Measurements from ENCODE around the gene TIMM10B. TPM values are rescaled to one million over a fixed set of nuclear protein-coding genes. Genes with fewer than 3 reads are reported as not detected.

TIMM10B gene
- total and polyA plus RNA-seq, 2 of the 13 experiments (the other 11 are each of a cell fraction or from before 2014, with no cell fraction given) = 34.9 to 39.5 TPM

DNA sequence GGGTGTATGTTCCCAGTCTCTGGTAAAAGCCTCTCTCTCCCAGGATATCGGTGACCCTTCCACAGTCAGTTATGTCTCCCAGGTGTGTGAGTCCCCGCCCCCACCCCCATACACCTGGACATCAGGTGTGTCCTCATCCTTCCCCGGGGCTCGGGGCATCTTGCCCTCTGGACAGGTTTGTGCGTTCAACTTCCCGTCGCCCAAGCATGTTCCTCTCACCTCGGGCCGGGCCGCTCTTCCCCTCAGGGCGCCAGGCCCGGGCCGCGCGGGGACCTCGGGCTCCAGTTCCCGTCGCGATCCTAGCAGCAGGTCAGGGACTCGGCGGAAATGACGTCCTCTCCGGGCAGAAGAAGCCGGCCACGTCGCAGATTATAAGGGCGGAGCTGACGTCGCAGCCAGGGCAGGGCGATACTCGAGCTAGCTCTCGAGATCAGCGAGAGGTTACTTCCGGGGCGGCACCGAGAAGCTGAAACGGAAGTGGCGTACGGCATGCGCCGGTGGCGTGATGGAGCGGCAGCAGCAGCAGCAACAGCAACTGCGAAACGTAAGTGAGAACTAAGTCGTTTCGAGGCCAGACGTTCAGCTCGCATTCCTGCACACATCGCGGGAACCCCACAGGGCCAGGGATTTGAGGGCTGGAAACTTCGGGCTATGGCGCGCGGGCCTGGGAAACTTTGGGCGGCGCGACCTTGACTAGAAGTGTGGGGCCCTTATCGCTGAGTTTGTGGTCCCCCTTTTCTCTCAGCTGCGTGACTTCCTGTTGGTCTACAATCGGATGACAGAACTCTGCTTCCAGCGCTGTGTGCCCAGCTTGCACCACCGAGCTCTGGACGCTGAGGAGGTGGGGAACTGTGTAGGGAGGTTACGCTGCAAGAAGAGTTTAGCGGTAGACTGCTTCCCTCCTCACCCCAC, at the start of gene TIMM10B, which contains the start of gene ARFIP2 (continued):
- TF ChIP-seq, protein P1, sequence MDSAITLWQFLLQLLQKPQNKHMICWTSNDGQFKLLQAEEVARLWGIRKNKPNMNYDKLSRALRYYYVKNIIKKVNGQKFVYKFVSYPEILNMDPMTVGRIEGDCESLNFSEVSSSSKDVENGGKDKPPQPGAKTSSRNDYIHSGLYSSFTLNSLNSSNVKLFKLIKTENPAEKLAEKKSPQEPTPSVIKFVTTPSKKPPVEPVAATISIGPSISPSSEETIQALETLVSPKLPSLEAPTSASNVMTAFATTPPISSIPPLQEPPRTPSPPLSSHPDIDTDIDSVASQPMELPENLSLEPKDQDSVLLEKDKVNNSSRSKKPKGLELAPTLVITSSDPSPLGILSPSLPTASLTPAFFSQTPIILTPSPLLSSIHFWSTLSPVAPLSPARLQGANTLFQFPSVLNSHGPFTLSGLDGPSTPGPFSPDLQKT (CRISPR knock-in tag; IDR thresholded peaks at IDR 0.05; ENCODE audit: borderline replicate concordance) = no peak
- no peak; the same call in 1 of the 2 replicates for TF ChIP-seq ZNF7 (CRISPR knock-in tag; IDR thresholded peaks at IDR 0.05)
- no peak for TF ChIP-seq PCBP1 (IDR thresholded peaks at IDR 0.05; ENCODE audit: borderline replicate concordance, low read depth, low read length)
- TF ChIP-seq ZNF720 (CRISPR knock-in tag; IDR thresholded peaks at IDR 0.05) = no peak
- TF ChIP-seq, protein P2, sequence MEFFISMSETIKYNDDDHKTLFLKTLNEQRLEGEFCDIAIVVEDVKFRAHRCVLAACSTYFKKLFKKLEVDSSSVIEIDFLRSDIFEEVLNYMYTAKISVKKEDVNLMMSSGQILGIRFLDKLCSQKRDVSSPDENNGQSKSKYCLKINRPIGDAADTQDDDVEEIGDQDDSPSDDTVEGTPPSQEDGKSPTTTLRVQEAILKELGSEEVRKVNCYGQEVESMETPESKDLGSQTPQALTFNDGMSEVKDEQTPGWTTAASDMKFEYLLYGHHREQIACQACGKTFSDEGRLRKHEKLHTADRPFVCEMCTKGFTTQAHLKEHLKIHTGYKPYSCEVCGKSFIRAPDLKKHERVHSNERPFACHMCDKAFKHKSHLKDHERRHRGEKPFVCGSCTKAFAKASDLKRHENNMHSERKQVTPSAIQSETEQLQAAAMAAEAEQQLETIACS (CRISPR knock-in tag; IDR thresholded peaks at IDR 0.05) = no peak
- no peak for TF ChIP-seq MIER3 (CRISPR knock-in tag; IDR thresholded peaks at IDR 0.05; ENCODE audit: borderline replicate concordance)
- TF ChIP-seq ZNF660 (CRISPR knock-in tag; IDR thresholded peaks at IDR 0.05; ENCODE audit: borderline replicate concordance, low read depth) = no peak
- TF ChIP-seq GLI4 (CRISPR knock-in tag; IDR thresholded peaks at IDR 0.05; ENCODE audit: borderline replicate concordance) = no peak
- peak; percentile 65; the same call in 1 of the 2 replicates for TF ChIP-seq ZNF256 (CRISPR knock-in tag; conservative IDR thresholded peaks at IDR 0.05)
- peak; percentile 95 for TF ChIP-seq NR2C2 (CRISPR knock-in tag; IDR thresholded peaks at IDR 0.05; ENCODE audit: borderline replicate concordance)
- TF ChIP-seq, protein P3, sequence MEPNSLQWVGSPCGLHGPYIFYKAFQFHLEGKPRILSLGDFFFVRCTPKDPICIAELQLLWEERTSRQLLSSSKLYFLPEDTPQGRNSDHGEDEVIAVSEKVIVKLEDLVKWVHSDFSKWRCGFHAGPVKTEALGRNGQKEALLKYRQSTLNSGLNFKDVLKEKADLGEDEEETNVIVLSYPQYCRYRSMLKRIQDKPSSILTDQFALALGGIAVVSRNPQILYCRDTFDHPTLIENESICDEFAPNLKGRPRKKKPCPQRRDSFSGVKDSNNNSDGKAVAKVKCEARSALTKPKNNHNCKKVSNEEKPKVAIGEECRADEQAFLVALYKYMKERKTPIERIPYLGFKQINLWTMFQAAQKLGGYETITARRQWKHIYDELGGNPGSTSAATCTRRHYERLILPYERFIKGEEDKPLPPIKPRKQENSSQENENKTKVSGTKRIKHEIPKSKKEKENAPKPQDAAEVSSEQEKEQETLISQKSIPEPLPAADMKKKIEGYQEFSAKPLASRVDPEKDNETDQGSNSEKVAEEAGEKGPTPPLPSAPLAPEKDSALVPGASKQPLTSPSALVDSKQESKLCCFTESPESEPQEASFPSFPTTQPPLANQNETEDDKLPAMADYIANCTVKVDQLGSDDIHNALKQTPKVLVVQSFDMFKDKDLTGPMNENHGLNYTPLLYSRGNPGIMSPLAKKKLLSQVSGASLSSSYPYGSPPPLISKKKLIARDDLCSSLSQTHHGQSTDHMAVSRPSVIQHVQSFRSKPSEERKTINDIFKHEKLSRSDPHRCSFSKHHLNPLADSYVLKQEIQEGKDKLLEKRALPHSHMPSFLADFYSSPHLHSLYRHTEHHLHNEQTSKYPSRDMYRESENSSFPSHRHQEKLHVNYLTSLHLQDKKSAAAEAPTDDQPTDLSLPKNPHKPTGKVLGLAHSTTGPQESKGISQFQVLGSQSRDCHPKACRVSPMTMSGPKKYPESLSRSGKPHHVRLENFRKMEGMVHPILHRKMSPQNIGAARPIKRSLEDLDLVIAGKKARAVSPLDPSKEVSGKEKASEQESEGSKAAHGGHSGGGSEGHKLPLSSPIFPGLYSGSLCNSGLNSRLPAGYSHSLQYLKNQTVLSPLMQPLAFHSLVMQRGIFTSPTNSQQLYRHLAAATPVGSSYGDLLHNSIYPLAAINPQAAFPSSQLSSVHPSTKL (CRISPR knock-in tag; IDR thresholded peaks at IDR 0.05) = peak; percentile 39; the same call in 1 of the 2 replicates
- no peak for TF ChIP-seq ESRRA (CRISPR knock-in tag; IDR thresholded peaks at IDR 0.05; ENCODE audit: low read depth)
